Sigmoid colon (tissue), 4 donors: ENCODE data around the gene ARL4C.

Experiments used
- EP300 ChIP-seq, 4 donors: sonication (generic); formaldehyde crosslinking; IDR thresholded peaks; one replicate each; pipeline ENCODE4 v1.6.1; 2017; ENCODE audit warnings: antibody characterized with exemption in 4 of 4
- POLR2AphosphoS5 ChIP-seq, 4 donors: sonication (generic); formaldehyde crosslinking; IDR thresholded peaks; one replicate each; pipeline ENCODE4 v1.6.1; 2017; ENCODE audit warnings: antibody characterized with exemption in 4 of 4

DNA sequence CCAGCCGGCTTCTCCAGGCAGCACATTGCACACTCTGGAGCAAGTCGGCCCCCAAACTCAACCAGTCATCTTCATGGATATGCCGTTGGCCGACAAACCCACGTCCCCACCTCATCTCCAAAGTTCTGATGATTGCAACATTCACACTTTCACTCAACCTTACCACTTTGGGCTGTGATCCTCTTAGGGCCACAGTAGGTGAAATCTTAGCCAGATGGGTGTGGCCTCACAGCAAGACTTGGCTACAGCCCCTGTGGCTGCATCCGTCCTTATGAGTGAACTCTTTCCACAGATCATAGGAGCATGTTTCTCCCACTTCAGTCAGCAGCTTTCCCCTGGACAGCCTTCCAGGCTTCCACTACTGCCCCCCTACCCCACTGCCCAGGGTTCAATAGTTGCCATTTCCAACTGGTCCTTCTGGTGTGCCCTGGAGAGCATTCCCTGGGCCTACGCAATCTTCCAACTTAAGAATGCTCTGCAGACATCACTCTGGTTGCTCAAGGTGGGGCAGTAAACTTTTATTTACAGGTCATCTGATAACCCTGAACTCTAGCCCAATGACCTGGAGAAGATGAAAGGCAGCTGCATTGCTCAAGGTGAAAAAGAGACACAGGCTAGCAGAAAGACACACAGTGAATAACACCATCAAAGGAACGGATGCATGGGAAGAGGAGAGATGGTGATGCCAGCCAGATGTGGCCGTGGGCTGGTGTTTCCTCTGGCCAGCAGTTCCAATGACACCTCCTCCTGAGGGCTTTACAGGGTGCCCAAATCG is 34.5 kb downstream of the ARL4C start:
- TF ChIP-seq POLR2AphosphoS5 (IDR thresholded peaks at IDR 0.05), result no peak
- TF ChIP-seq EP300 (IDR thresholded peaks at IDR 0.05), result no peak
